Peyer's patch (tissue), 4 donors: ENCODE data around the gene SPOCD1. TPM values are rescaled to one million over a fixed set of nuclear protein-coding genes. Genes with fewer than 3 reads are reported as not detected.
A peak's percentile ranks its signal among the peaks of the same experiment; 100 is the strongest.

Experiments
- DNase-seq, 3 donors: peaks; one replicate each; pipeline ENCODE4 v3.0.0-alpha.2; 2017 to 2019
- H3K27ac ChIP-seq, 4 donors: fragments of 200-600 bp; sonication (generic); one replicate each; pipeline ENCODE4 v1.5.1; 2016 to 2019
- H3K27me3 ChIP-seq, 2 donors: fragments of 200-600 bp; sonication (generic); one replicate each; pipeline ENCODE4 v1.5.1; 2019
- H3K36me3 ChIP-seq, 3 donors: fragments of 200-600 bp; sonication (generic); one replicate each; pipeline ENCODE4 v1.5.1; 2016 to 2019
- H3K4me1 ChIP-seq, 4 donors: fragments of 200-600 bp; sonication (generic); one replicate each; pipeline ENCODE4 v1.5.1; 2016 to 2019
- H3K4me3 ChIP-seq, 4 donors: fragments of 200-600 bp; sonication (generic); 1 replicate in 3 of 4; 2 replicates in 1 of 4; pipeline ENCODE4 v1.5.1; 2016 to 2019; ENCODE audit warnings: mild to moderate bottlenecking in 1 of 4
- H3K9me3 ChIP-seq, 4 donors: fragments of 200-600 bp; sonication (generic); one replicate each; pipeline ENCODE4 v1.5.1; 2016 to 2019; ENCODE audit warnings: mild to moderate bottlenecking in 1 of 4
- CTCF ChIP-seq, 6 experiments: fragments of 450-650 bp in 4 of 6; fragments of 200-600 bp in 2 of 6; sonication (generic) in 1 of 6; IDR thresholded peaks; one replicate each; pipeline ENCODE4 v1.5.1; 2017 to 2019; ENCODE audit warnings: antibody characterized with exemption in 6 of 6, mild to moderate bottlenecking in 3 of 6, moderate library complexity in 1 of 6
- POLR2A ChIP-seq, 2 donors: fragments of 450-650 bp; IDR thresholded peaks; one replicate each; pipeline ENCODE4 v1.5.1; 2017; ENCODE audit warnings: antibody characterized with exemption in 2 of 2, mild to moderate bottlenecking in 2 of 2, moderate library complexity in 2 of 2
- total RNA-seq, 4 donors: library from RNA; depleted of rRNA; stranded (reverse); fragments of >200 nt; gene quantifications; one replicate each; pipeline ENCODE4 v1.1.0, GENCODE V29; 2016

The SPOCD1 gene
- total RNA-seq, 4 donors from 2014 or later: 0.80 to 3.3 TPM; not detected in 2

- Histone ChIP-seq H3K4me1 (peaks cover 0 to 20% (median 16%) of the 10 kb centered on the region in 4 donors), H3K4me3 (peak overlapping the region; percentile 16 to 37 (median 32)), H3K27ac (peak overlapping the region in 1 of 4 donors; percentile 5), H3K36me3 (no peaks in the 10 kb centered on the region), H3K27me3 (peaks cover 0 to 22% of the 10 kb centered on the region in 2 donors), H3K9me3 (no peaks in the 10 kb centered on the region)
- peak in 1 of 3 donors; percentile 69 for DNase-seq
- TF ChIP-seq POLR2A (IDR thresholded peaks at IDR 0.05) (peak in 1 of 2 donors; percentile 5), CTCF (IDR thresholded peaks at IDR 0.05) (peak in 1 of 6 experiments; percentile 21)
Observed at GRCh38 chr1:31771891-31772668, 43.7 kb downstream of the SPOCD1 start.

- Histone ChIP-seq H3K36me3 (no peaks in the 10 kb centered on the region), H3K9me3 (no peaks in the 10 kb centered on the region), H3K27me3 (peaks cover 0 to 18% of the 10 kb centered on the region in 2 donors), H3K4me3 (no peak overlapping the region), H3K27ac (no peak overlapping the region), H3K4me1 (peaks cover 0 to 20% (median 16%) of the 10 kb centered on the region in 4 donors)
- DNase-seq: no peak
- no peak for TF ChIP-seq CTCF (IDR thresholded peaks at IDR 0.05)
- no peak for TF ChIP-seq POLR2A (IDR thresholded peaks at IDR 0.05)
Observed at GRCh38 chr1:31769720-31770390, 46.0 kb downstream of the SPOCD1 start.

- Histone ChIP-seq H3K9me3 (no peaks in the 10 kb centered on the region), H3K36me3 (no peaks in the 10 kb centered on the region), H3K27me3 (peaks cover 0 to 15% of the 10 kb centered on the region in 2 donors), H3K4me1 (peaks cover 4 to 26% (median 17%) of the 10 kb centered on the region in 4 donors), H3K4me3 (no peak overlapping the region), H3K27ac (no peak overlapping the region)
- no peak for DNase-seq
- TF ChIP-seq CTCF (IDR thresholded peaks at IDR 0.05) (no peak), POLR2A (IDR thresholded peaks at IDR 0.05) (no peak)
Observed at GRCh38 chr1:31768939-31769704, 46.7 kb downstream of the SPOCD1 start.

DNA sequence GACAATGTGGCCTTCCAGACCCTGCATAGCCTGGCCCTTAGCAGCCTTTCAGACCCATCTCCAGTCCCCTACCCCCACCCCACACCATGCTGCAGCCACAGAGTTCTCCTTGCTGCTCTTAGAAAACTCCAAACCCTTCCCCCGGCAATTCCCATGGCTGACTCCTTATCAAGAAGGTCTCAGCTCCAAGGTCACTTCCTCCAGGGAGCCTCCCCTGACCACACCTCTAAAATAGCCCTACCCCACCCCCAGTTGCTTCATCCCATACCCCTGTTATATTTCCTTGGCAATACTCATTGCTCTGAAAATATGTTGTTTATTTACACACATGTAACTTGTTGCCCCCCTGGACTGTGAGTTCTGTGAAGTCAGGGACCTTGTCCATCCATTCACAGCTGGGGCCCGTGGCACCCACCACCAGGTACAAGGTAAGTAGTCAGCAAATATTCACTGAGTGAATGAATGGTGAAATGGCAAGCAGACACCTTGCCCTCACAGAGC lies 47.4 kb downstream of the SPOCD1 start:
- H3K27me3 ChIP-seq: peaks cover 0 to 15% of the 10 kb centered on the region in 2 donors
- H3K9me3 ChIP-seq: no peaks in the 10 kb centered on the region
- no peak overlapping the region for H3K27ac ChIP-seq
- H3K36me3 ChIP-seq: no peaks in the 10 kb centered on the region
- TF ChIP-seq CTCF (IDR thresholded peaks at IDR 0.05): no peak
- H3K4me1 ChIP-seq: peaks cover 4 to 30% (median 20%) of the 10 kb centered on the region in 4 donors
- H3K4me3 ChIP-seq: no peak overlapping the region
- peak in 1 of 3 donors; percentile 60 for DNase-seq

DNA sequence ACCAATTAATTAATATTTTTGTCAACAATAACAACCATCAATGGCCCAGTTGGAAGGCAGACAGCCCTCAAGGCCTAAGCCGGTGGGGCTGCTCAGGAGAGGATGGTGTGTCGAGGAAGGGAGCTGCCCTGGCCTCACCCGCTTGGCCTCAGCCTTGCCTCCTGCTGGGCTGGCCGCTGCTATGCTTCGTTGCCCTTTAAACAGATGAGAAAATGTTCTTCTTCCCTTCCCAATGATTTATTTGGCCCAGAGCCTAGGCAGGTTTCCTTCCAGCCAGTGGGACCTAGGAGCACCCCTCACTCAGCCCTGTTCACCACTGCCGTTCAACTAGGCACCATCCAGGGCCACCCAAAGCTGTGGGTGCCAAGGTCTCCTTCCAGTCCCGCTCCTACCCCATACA lies 48.6 kb downstream of the SPOCD1 start:
- no peak overlapping the region for H3K4me3 ChIP-seq
- peaks cover 0 to 16% of the 10 kb centered on the region in 2 donors for H3K27me3 ChIP-seq
- DNase-seq: no peak
- peaks cover 4 to 33% (median 21%) of the 10 kb centered on the region in 4 donors for H3K4me1 ChIP-seq
- no peaks in the 10 kb centered on the region for H3K9me3 ChIP-seq
- no peak overlapping the region for H3K27ac ChIP-seq
- H3K36me3 ChIP-seq: no peaks in the 10 kb centered on the region
- TF ChIP-seq CTCF (IDR thresholded peaks at IDR 0.05) (no peak), POLR2A (IDR thresholded peaks at IDR 0.05) (no peak)
